ENCODE measurements around the gene YJEFN3.

Gene YJEFN3

GRCh38 chr19:19488875-19489690 is 39.6 kb upstream of the YJEFN3 start (continued):
- TF ChIP-seq TSHZ1 (tag by site-specific recombination; IDR thresholded peaks at IDR 0.05; ENCODE audit: borderline replicate concordance) (no peak), ZNF621 (tag by site-specific recombination; IDR thresholded peaks at IDR 0.05) (no peak), ZNF157 (tag by site-specific recombination; IDR thresholded peaks at IDR 0.05) (no peak), ZNF350 (tag by site-specific recombination; IDR thresholded peaks at IDR 0.05) (no peak), ZEB2 (tag by site-specific recombination; IDR thresholded peaks at IDR 0.05) (peak; percentile 32; the same call in 1 of the 2 replicates), ZNF48 (tag by site-specific recombination; IDR thresholded peaks at IDR 0.05) (no peak), ZNF549 (tag by site-specific recombination; IDR thresholded peaks at IDR 0.05) (no peak), ZIC2 (tag by site-specific recombination; IDR thresholded peaks at IDR 0.05) (peak; percentile 72), ZNF16 (tag by site-specific recombination; IDR thresholded peaks at IDR 0.05; ENCODE audit: low read depth) (no peak), KLF8 (tag by site-specific recombination; IDR thresholded peaks at IDR 0.05) (no peak), IKZF3 (tag by site-specific recombination; IDR thresholded peaks at IDR 0.05) (0 out of 2 replicates have a peak, but pooled peaks have one; percentile 1)
- TF ChIP-seq, protein P1, sequence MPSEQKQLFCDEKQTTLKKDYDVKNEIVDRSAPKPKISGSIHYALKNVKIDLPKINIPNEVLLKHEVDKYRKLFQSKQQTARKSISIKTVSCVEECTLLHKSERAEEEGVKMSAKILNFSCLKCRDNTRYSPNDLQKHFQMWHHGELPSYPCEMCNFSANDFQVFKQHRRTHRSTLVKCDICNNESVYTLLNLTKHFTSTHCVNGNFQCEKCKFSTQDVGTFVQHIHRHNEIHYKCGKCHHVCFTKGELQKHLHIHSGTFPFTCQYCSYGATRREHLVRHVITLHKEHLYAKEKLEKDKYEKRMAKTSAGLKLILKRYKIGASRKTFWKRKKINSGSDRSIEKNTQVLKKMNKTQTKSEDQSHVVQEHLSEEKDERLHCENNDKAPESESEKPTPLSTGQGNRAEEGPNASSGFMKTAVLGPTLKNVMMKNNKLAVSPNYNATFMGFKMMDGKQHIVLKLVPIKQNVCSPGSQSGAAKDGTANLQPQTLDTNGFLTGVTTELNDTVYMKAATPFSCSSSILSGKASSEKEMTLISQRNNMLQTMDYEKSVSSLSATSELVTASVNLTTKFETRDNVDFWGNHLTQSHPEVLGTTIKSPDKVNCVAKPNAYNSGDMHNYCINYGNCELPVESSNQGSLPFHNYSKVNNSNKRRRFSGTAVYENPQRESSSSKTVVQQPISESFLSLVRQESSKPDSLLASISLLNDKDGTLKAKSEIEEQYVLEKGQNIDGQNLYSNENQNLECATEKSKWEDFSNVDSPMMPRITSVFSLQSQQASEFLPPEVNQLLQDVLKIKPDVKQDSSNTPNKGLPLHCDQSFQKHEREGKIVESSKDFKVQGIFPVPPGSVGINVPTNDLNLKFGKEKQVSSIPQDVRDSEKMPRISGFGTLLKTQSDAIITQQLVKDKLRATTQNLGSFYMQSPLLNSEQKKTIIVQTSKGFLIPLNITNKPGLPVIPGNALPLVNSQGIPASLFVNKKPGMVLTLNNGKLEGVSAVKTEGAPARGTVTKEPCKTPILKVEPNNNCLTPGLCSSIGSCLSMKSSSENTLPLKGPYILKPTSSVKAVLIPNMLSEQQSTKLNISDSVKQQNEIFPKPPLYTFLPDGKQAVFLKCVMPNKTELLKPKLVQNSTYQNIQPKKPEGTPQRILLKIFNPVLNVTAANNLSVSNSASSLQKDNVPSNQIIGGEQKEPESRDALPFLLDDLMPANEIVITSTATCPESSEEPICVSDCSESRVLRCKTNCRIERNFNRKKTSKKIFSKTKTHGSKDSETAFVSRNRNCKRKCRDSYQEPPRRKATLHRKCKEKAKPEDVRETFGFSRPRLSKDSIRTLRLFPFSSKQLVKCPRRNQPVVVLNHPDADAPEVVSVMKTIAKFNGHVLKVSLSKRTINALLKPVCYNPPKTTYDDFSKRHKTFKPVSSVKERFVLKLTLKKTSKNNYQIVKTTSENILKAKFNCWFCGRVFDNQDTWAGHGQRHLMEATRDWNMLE (tag by site-specific recombination; conservative IDR thresholded peaks at IDR 0.05; ENCODE audit: low read depth), result no peak

DNA sequence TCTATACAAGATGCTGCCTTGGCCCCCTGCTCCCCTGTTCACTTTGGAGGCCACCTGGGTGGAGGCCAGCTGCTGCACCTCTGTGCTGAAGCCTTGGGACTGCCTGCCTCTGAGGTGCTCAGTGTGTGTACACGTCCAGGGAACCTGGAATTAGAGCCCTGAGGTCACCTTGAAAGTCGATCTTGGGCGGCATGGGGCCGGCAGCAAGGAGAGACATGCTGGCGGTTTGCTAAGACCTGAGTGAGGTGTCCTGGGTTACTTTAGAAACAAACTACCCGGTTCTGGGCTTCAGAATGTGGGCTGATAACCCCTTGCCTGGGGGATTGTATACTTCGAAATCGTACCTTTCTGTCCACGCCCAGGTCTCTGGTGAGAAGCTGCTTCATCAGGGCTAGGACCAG is 38.9 kb upstream of the YJEFN3 start:
- CTCF ChIA-PET, result interaction anchor here (0.6 to 2.7 kb wide), 31 partner anchors 10 to 452 kb away, joined by 3 to 49 read pairs (median 5); partner anchors contain the start of genes GATAD2A and GMIP
- peaks cover 0 to 43% of the 10 kb centered on the region in 2 experiments; a peak in 2 of 3 replicates for H3K36me3 ChIP-seq (ENCODE audit: control insufficient read depth in 2 of 2, insufficient read depth in 1 of 2, low read length in 2 of 2)
- no peak overlapping the region for H3K4me3 ChIP-seq (ENCODE audit: low read depth, low read length)
- no peak overlapping the region for H3K27ac ChIP-seq (ENCODE audit: extremely low read depth, low read depth, low read length)
- no peaks in the 10 kb centered on the region for H3K9me3 ChIP-seq (ENCODE audit: control insufficient read depth, insufficient read depth, low read depth, low read length)
- H3K4me1 ChIP-seq (ENCODE audit: control insufficient read depth, insufficient read depth, low read length), result peaks cover 11% of the 10 kb centered on the region
- POLR2A ChIA-PET, result interaction anchor here (0.9 to 2.0 kb wide), 4 partner anchors 84 to 147 kb away, joined by 3 to 10 read pairs (median 5); partner anchors contain the start of gene GATAD2A
- TF ChIP-seq GLIS1 (tag by site-specific recombination; IDR thresholded peaks at IDR 0.05) (0 out of 2 replicates have a peak, but pooled peaks have one; percentile 19), ZIC2 (tag by site-specific recombination; IDR thresholded peaks at IDR 0.05) (peak; percentile 33; the same call in 1 of the 2 replicates), ZNF2 (tag by site-specific recombination; IDR thresholded peaks at IDR 0.05) (no peak)
